ENCODE measurements around the gene LIFR. TPM values are rescaled to one million over a fixed set of nuclear protein-coding genes. Genes with fewer than 3 reads are reported as not detected.

The LIFR gene
- polyA plus RNA-seq, 2 of the 4 experiments (the other 2 are of a cell fraction): 3.8 to 7.9 TPM

DNA sequence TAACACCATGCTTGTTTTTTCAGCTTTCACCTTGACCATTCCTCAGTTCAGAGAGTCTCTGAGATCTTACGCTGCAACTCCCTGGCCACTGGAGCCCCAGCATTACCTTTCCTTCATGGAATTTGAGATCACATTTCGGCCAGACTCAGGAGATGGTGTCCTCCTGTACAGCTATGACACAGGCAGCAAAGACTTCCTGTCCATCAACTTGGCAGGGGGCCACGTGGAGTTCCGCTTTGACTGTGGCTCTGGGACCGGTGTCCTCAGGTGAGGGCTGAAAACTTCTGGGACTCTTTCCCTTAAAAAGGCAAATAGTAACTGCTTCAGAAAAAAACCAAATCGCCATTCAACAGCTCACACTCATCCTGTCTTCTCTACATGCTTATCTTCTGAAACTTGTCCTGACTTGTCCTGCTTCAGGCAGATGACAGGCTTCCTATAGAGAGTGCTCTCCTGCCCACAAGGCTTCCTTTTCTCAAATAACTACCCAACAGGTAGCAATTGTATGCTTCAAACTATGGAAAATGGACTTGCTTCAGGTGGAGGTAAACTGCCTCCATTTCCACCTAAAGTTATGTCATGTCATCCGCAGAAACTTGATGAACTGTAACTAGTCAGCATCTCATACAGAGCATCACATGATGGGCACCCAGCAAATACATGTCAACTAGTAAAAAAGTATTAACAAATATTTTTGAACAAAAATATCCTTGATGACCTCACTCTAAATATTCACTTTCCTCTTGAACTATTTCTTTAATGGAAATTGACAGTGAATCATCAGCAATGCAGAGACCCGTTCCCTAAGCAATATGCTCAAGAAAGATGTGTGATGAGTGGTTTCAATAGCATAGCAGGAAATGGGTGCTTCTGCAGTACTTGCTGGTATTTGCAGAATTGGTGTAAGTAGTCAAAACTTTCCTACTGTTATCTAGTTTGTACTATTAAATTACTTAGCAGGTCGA is 129.2 kb downstream of the LIFR start:
- FAIRE-seq: no peak
- H3K27ac ChIP-seq: peak overlapping the region; percentile 14 to 28; a peak in 2 of 6 replicates
- TF ChIP-seq SMC3 (IDR thresholded peaks at IDR 0.05): no peak
- TF ChIP-seq, protein P1, sequence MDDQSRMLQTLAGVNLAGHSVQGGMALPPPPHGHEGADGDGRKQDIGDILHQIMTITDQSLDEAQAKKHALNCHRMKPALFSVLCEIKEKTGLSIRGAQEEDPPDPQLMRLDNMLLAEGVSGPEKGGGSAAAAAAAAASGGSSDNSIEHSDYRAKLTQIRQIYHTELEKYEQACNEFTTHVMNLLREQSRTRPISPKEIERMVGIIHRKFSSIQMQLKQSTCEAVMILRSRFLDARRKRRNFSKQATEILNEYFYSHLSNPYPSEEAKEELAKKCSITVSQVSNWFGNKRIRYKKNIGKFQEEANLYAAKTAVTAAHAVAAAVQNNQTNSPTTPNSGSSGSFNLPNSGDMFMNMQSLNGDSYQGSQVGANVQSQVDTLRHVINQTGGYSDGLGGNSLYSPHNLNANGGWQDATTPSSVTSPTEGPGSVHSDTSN (IDR thresholded peaks at IDR 0.05): no peak
- TF ChIP-seq MAFK (IDR thresholded peaks at IDR 0.05; ENCODE audit: partially characterized antibody): no peak
- no peak for TF ChIP-seq EP300 (IDR thresholded peaks at IDR 0.05)
- no peak for TF ChIP-seq POLR2AphosphoS2 (conservative IDR thresholded peaks at IDR 0.05; ENCODE audit: low read length)
- no peak for TF ChIP-seq FOXS1 (CRISPR knock-in tag; IDR thresholded peaks at IDR 0.05)
- TF ChIP-seq TP53 (CRISPR knock-in tag; IDR thresholded peaks at IDR 0.05): no peak
- TF ChIP-seq ESRRA (IDR thresholded peaks at IDR 0.05; ENCODE audit: borderline replicate concordance, low read length): no peak
- no peak for TF ChIP-seq HOXB13 (CRISPR knock-in tag; IDR thresholded peaks at IDR 0.05; ENCODE audit: low read depth)
- TF ChIP-seq EHF (CRISPR knock-in tag; IDR thresholded peaks at IDR 0.05): no peak
- TF ChIP-seq NR3C1 (IDR thresholded peaks at IDR 0.05): no peak
- TF ChIP-seq RCOR1 (IDR thresholded peaks at IDR 0.05; ENCODE audit: low read depth, low read length): no peak
- TF ChIP-seq CHD4 (IDR thresholded peaks at IDR 0.05; ENCODE audit: borderline replicate concordance): no peak
- ChIA-PET POLR2A (no interaction called here), CTCF (interaction anchor here (0.9 to 9.7 kb wide), 5 partner anchors 14 to 382 kb away, joined by 3 to 78 read pairs (median 7); no protein-coding TSS in a partner anchor)
- H3K4me3 ChIP-seq: no peak overlapping the region
- DNase-seq (ENCODE audit: low read depth in 1 of 2, low spot score in 1 of 2): no peak
- no peak for ATAC-seq
- WGBS (ENCODE audit: missing lambda C conversion rate): 65% methylated on average over 9 of the region's 9 CpGs
- H3K4me1 ChIP-seq: peaks cover 8% of the 10 kb centered on the region; the same call in 2 of the 3 replicates
- no peaks in the 10 kb centered on the region for H3K9me3 ChIP-seq
- H3K4me2 ChIP-seq: no peak overlapping the region

DNA sequence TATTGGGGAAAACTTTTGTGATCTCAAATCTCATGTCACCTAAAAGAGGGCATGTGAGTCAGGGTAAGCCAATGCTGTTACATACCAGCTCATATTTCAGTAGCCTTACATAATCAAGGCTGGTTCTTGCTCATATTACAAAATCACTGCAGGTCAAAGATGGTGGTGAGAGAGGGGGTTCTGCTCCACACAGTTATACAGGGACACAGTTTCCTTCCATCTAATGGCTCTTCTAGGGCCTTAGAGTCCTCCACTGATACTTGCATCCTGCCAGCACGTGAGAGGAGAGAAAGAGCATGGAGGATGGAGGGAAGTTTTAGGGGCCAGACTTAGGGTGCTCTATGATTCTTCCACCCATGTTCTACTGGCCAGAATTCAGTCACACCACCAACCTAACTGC is 130.0 kb downstream of the LIFR start:
- TF ChIP-seq PHF8 (IDR thresholded peaks at IDR 0.05; ENCODE audit: borderline replicate concordance, low read depth) (no peak), HOXB13 (CRISPR knock-in tag; IDR thresholded peaks at IDR 0.05; ENCODE audit: low read depth) (no peak), NR3C1 (IDR thresholded peaks at IDR 0.05) (no peak), BHLHE40 (IDR thresholded peaks at IDR 0.05; ENCODE audit: low read depth, low read length) (no peak)
- TF ChIP-seq, protein P2, sequence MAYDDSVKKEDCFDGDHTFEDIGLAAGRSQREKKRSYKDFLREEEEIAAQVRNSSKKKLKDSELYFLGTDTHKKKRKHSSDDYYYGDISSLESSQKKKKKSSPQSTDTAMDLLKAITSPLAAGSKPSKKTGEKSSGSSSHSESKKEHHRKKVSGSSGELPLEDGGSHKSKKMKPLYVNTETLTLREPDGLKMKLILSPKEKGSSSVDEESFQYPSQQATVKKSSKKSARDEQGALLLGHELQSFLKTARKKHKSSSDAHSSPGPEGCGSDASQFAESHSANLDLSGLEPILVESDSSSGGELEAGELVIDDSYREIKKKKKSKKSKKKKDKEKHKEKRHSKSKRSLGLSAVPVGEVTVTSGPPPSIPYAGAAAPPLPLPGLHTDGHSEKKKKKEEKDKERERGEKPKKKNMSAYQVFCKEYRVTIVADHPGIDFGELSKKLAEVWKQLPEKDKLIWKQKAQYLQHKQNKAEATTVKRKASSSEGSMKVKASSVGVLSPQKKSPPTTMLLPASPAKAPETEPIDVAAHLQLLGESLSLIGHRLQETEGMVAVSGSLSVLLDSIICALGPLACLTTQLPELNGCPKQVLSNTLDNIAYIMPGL (CRISPR knock-in tag; IDR thresholded peaks at IDR 0.05; ENCODE audit: borderline replicate concordance): no peak
- DNase-seq (ENCODE audit: low read depth in 1 of 2, low spot score in 1 of 2) (no peak), FAIRE-seq (no peak), ATAC-seq (0 out of 6 replicates have a peak, but pooled peaks of 1 of the 2 experiments have one; percentile 36)
- H3K4me2 ChIP-seq: no peak overlapping the region
- POLR2A ChIA-PET: no interaction called here
- H3K27ac ChIP-seq: peak overlapping the region; percentile 14 to 28; a peak in 2 of 6 replicates
- no peak overlapping the region for H3K4me3 ChIP-seq
- no peaks in the 10 kb centered on the region for H3K9me3 ChIP-seq
- peaks cover 8% of the 10 kb centered on the region; the same call in 2 of the 3 replicates for H3K4me1 ChIP-seq
- 50% methylated on average over 1 of the region's 1 CpG for WGBS (ENCODE audit: missing lambda C conversion rate)
- CTCF ChIA-PET: interaction anchor here (0.9 to 9.7 kb wide), 5 partner anchors 15 to 383 kb away, joined by 3 to 78 read pairs (median 7); no protein-coding TSS in a partner anchor

Small RNA genes lying within 50 kb of the gene (small RNA-seq; reads per million reads assigned to genes)
- gene AC091839.1 (0 reads per million in 6 experiments), gene MIR3650 (0 reads per million in 6 experiments)

Measured in A549 (cell line).